Bronchial epithelial cell (primary cell): Measurements from ENCODE around the gene ZNF134. TPM values are rescaled to one million over a fixed set of nuclear protein-coding genes. Genes with fewer than 3 reads are reported as not detected.
A peak's percentile ranks its signal among the peaks of the same experiment; 100 is the strongest.

ENCODE experiments used
- DNase-seq: peaks from one replicate; pipeline ENCODE4 v3.0.0-alpha.2; 2010; ENCODE audit warnings: low read depth
- FAIRE-seq: peaks from 2 replicates; lab custom pipeline; 2011; peaks lifted over from hg19 to GRCh38; lab: Jason Lieb, UNC
- H3K27me3 ChIP-seq: 2 replicates; pipeline ENCODE4 v1.5.1; 2011; ENCODE audit warnings: low read length; ENCODE audit not compliant: control insufficient read depth, insufficient read depth
- H3K36me3 ChIP-seq: 2 replicates; pipeline ENCODE4 v1.5.1; 2011; ENCODE audit warnings: low read length; ENCODE audit not compliant: control insufficient read depth, insufficient read depth
- H3K4me3 ChIP-seq: 2 replicates; pipeline ENCODE4 v1.5.1; 2011; ENCODE audit warnings: mild to moderate bottlenecking, low read depth, low read length, control low read depth
- CTCF ChIP-seq: IDR thresholded peaks from 2 replicates; pipeline ENCODE4 v1.5.1; 2011; ENCODE audit warnings: mild to moderate bottlenecking, moderate library complexity, low read length, control low read depth, inconsistent platforms; ENCODE audit not compliant: insufficient read depth, severe bottlenecking
- total RNA-seq: library from RNA; depleted of rRNA; stranded (reverse); fragments of >200 nt; gene quantifications from 2 replicates; pipeline ENCODE4 v1.2.1, GENCODE V29; 2014

Gene ZNF134
- total RNA-seq, 1 donor from 2014 or later: 17.1 TPM

- H3K4me3 ChIP-seq: no peak overlapping the region
- no peak for TF ChIP-seq CTCF
- H3K27me3 ChIP-seq: no peaks in the 10 kb centered on the region
- FAIRE-seq (no peak), DNase-seq (peak; percentile 38)
- H3K36me3 ChIP-seq: no peaks in the 10 kb centered on the region
These were observed 41.4 kb downstream of the ZNF134 start for GRCh38 chr19:57655443-57655842.

- no peak for FAIRE-seq
These were observed 42.3 kb downstream of the ZNF134 start for GRCh38 chr19:57656346-57656745.

GRCh38 chr19:57664269-57665127 lies 50.5 kb downstream of the ZNF134 start:
- no peaks in the 10 kb centered on the region for H3K27me3 ChIP-seq
- FAIRE-seq (no peak), DNase-seq (no peak)
- no peak for TF ChIP-seq CTCF
- H3K4me3 ChIP-seq: peak overlapping the region; percentile 44
- H3K36me3 ChIP-seq: no peaks in the 10 kb centered on the region

More at GRCh38 chr19:57656346-57656745, 42.3 kb downstream of the ZNF134 start:
- H3K36me3 ChIP-seq: no peaks in the 10 kb centered on the region
- H3K27me3 ChIP-seq: no peaks in the 10 kb centered on the region
- no peak for TF ChIP-seq CTCF
- peak; percentile 46 for DNase-seq
- no peak overlapping the region for H3K4me3 ChIP-seq

GRCh38 chr19:57665261-57665806 lies 51.3 kb downstream of the ZNF134 start:
- TF ChIP-seq CTCF: no peak
- no peak for FAIRE-seq
- H3K27me3 ChIP-seq: no peaks in the 10 kb centered on the region
- H3K4me3 ChIP-seq: no peak overlapping the region
- no peaks in the 10 kb centered on the region for H3K36me3 ChIP-seq
- no peak for DNase-seq

- H3K36me3 ChIP-seq: no peaks in the 10 kb centered on the region
- FAIRE-seq: no peak
- DNase-seq: no peak
- no peak overlapping the region for H3K4me3 ChIP-seq
- no peak for TF ChIP-seq CTCF
- H3K27me3 ChIP-seq: no peaks in the 10 kb centered on the region
These were observed 53.2 kb downstream of the ZNF134 start for GRCh38 chr19:57667228-57667627.
